H9 (cell line): ENCODE results near the gene TM6SF1. TPM values are rescaled to one million over a fixed set of nuclear protein-coding genes. Genes with fewer than 3 reads are reported as not detected.
A peak's percentile ranks its signal among the peaks of the same experiment; 100 is the strongest.

ENCODE experiments used
- DNase-seq: peaks from one replicate; pipeline ENCODE4 v3.0.0-alpha.2; 2017
- H2AFZ ChIP-seq: one replicate; pipeline ENCODE4 v1.6.1; 2013; ENCODE audit warnings: mild to moderate bottlenecking, low read length, control low read depth, moderate library complexity
- H2AK5ac ChIP-seq: 2 replicates; pipeline ENCODE4 v1.6.1; 2013; ENCODE audit warnings: low read length, control low read depth, mixed read lengths; ENCODE audit not compliant: insufficient read length
- H2BK120ac ChIP-seq: one replicate; pipeline ENCODE4 v1.6.1; 2013; ENCODE audit warnings: low read depth, mild to moderate bottlenecking, low read length, control low read depth, inconsistent platforms; ENCODE audit not compliant: poor library complexity, severe bottlenecking
- H2BK12ac ChIP-seq: 2 replicates; pipeline ENCODE4 v1.6.1; 2013; ENCODE audit warnings: low read length, control low read depth, mixed read lengths, low read depth; ENCODE audit not compliant: insufficient read length
- H2BK15ac ChIP-seq: 2 replicates; pipeline ENCODE4 v1.6.1; 2013; ENCODE audit warnings: low read depth, low read length, control low read depth
- H2BK20ac ChIP-seq: one replicate; pipeline ENCODE4 v1.6.1; 2013; ENCODE audit warnings: low read depth, mild to moderate bottlenecking, low read length, control low read depth, inconsistent platforms; ENCODE audit not compliant: poor library complexity, severe bottlenecking
- H2BK5ac ChIP-seq: 2 replicates; pipeline ENCODE4 v1.6.1; 2013; ENCODE audit warnings: low read length, control low read depth, mixed read lengths; ENCODE audit not compliant: insufficient read length
- H3K14ac ChIP-seq: 2 replicates; pipeline ENCODE4 v1.6.1; 2013; ENCODE audit warnings: low read length, control low read depth; ENCODE audit not compliant: insufficient read depth
- H3K18ac ChIP-seq: 2 replicates; pipeline ENCODE4 v1.6.1; 2013; ENCODE audit warnings: low read depth, mild to moderate bottlenecking, mixed read lengths, low read length, control low read depth; ENCODE audit not compliant: insufficient read length
- H3K23ac ChIP-seq: 2 replicates; pipeline ENCODE4 v1.6.1; 2013; ENCODE audit warnings: low read length, control low read depth, mixed read lengths, low read depth; ENCODE audit not compliant: insufficient read length
- H3K23me2 ChIP-seq: 2 replicates; pipeline ENCODE4 v1.6.1; 2013; ENCODE audit warnings: low read depth, mild to moderate bottlenecking, mixed read lengths, low read length, control low read depth; ENCODE audit not compliant: insufficient read length, poor library complexity, severe bottlenecking
- H3K27ac ChIP-seq: 2 replicates; pipeline ENCODE4 v1.5.1; 2013; ENCODE audit warnings: low read length, control low read depth, mixed read lengths, low read depth; ENCODE audit not compliant: insufficient read length
- H3K27me3 ChIP-seq: 2 replicates; pipeline ENCODE4 v1.6.1; 2013; ENCODE audit warnings: low read length, control low read depth, inconsistent platforms; ENCODE audit not compliant: insufficient read depth
- H3K4ac ChIP-seq: 2 replicates; pipeline ENCODE4 v1.6.1; 2013; ENCODE audit warnings: low read depth, mild to moderate bottlenecking, control low read depth, inconsistent platforms, low read length, moderate library complexity
- H3K4me1 ChIP-seq: 2 replicates; pipeline ENCODE4 v1.6.1; 2013; ENCODE audit warnings: low read length, control low read depth, inconsistent platforms; ENCODE audit not compliant: insufficient read depth
- H3K4me2 ChIP-seq: 2 replicates; pipeline ENCODE4 v1.6.1; 2013; ENCODE audit warnings: low read length, control low read depth, mixed read lengths; ENCODE audit not compliant: insufficient read length, insufficient read depth
- H3K56ac ChIP-seq: 2 replicates; pipeline ENCODE4 v1.6.1; 2013; ENCODE audit warnings: low read depth, mild to moderate bottlenecking, mixed read lengths, low read length, control low read depth; ENCODE audit not compliant: insufficient read length
- H3K79me1 ChIP-seq: 2 replicates; pipeline ENCODE4 v1.6.1; 2013; ENCODE audit warnings: low read depth, mild to moderate bottlenecking, moderate library complexity, low read length, control low read depth, inconsistent platforms; ENCODE audit not compliant: insufficient read depth, poor library complexity, severe bottlenecking
- H3K79me2 ChIP-seq: 2 replicates; pipeline ENCODE4 v1.6.1; 2013; ENCODE audit warnings: low read length, control low read depth, inconsistent platforms; ENCODE audit not compliant: insufficient read depth
- H3K9ac ChIP-seq: 2 replicates; pipeline ENCODE4 v1.6.1; 2013; ENCODE audit warnings: low read length, control low read depth, mixed read lengths; ENCODE audit not compliant: insufficient read length; ENCODE audit errors: extremely low read depth
- H3K9me3 ChIP-seq: one replicate; pipeline ENCODE4 v1.6.1; 2013; ENCODE audit warnings: low read depth, low read length, inconsistent platforms; ENCODE audit not compliant: control insufficient read depth
- H3T11ph ChIP-seq: one replicate; pipeline ENCODE4 v1.6.1; 2013; ENCODE audit warnings: mild to moderate bottlenecking, low read length, control low read depth, inconsistent platforms
- H4K20me1 ChIP-seq: one replicate; pipeline ENCODE4 v1.6.1; 2013; ENCODE audit not compliant: control insufficient read depth, insufficient read length, insufficient read depth
- H4K5ac ChIP-seq: 2 replicates; pipeline ENCODE4 v1.6.1; 2013; ENCODE audit warnings: low read depth, mild to moderate bottlenecking, mixed read lengths, low read length, control low read depth; ENCODE audit not compliant: insufficient read length
- H4K8ac ChIP-seq: replicated peaks from 2 replicates; pipeline ENCODE4 v1.6.1; 2013; ENCODE audit warnings: low read length, control low read depth, mixed read lengths, low read depth; ENCODE audit not compliant: insufficient read length
- H4K91ac ChIP-seq: 2 replicates; pipeline ENCODE4 v1.6.1; 2013; ENCODE audit warnings: low read depth, mild to moderate bottlenecking, moderate library complexity, mixed read lengths, low read length, control low read depth; ENCODE audit not compliant: insufficient read length
- H3K27ac Mint-ChIP-seq, 3 experiments: 2 replicates in 2 of 3; 3 replicates in 1 of 3; pipeline ENCODE4 v1.8.0; 2020 to 2021; ENCODE audit warnings: mixed read lengths in 3 of 3, mild to moderate bottlenecking in 1 of 3, moderate library complexity in 1 of 3
- H3K27me3 Mint-ChIP-seq: 2 replicates; pipeline ENCODE4 v1.8.0; 2021; ENCODE audit warnings: low read depth, mild to moderate bottlenecking, moderate library complexity, mixed read lengths
- H3K36me3 Mint-ChIP-seq, 3 experiments: 2 replicates in 2 of 3; 3 replicates in 1 of 3; pipeline ENCODE4 v1.8.0; 2020 to 2021; ENCODE audit warnings: low read depth in 3 of 3, mixed read lengths in 3 of 3; ENCODE audit not compliant: insufficient read depth in 1 of 3
- H3K4me1 Mint-ChIP-seq, 2 experiments: 2 replicates each; pipeline ENCODE4 v1.8.0; 2020; ENCODE audit warnings: mixed read lengths in 2 of 2
- H3K4me3 Mint-ChIP-seq, 2 experiments: 2 replicates in 1 of 2; 3 replicates in 1 of 2; pipeline ENCODE4 v1.8.0; 2020 to 2021; ENCODE audit warnings: mild to moderate bottlenecking in 2 of 2, mixed read lengths in 2 of 2, moderate library complexity in 1 of 2
- H3K9me3 Mint-ChIP-seq, 2 experiments: 2 replicates in 1 of 2; 3 replicates in 1 of 2; pipeline ENCODE4 v1.8.0; 2020; ENCODE audit warnings: mild to moderate bottlenecking in 2 of 2, mixed read lengths in 2 of 2, moderate library complexity in 1 of 2
- CTCF ChIP-seq: fragments of 200-600 bp; sonication (generic); conservative IDR thresholded peaks from 3 replicates; pipeline ENCODE4 v1.8.0; 2021; ENCODE audit warnings: antibody characterized with exemption, mild to moderate bottlenecking
- WGBS: extraction: QIAGEN DNeasy Blood & Tissue Kit; methylation state at CpG from one replicate; pipeline ENCODE4 v1.1.7; 2013; ENCODE audit warnings: missing lambda C conversion rate, low lambda C conversion rate, mixed read lengths; ENCODE audit not compliant: insufficient read length; ENCODE audit errors: extremely low coverage; 5-methylcytosine and 5-hydroxymethylcytosine counted together
- total RNA-seq: library from RNA; stranded (reverse); gene quantifications from 2 replicates; pipeline ENCODE4 v1.2.1, GENCODE V29; 2021

The TM6SF1 gene
- total RNA-seq, 1 experiment from 2014 or later = 0.96 TPM

- Histone ChIP-seq H3K79me2 (peaks cover 4% of the 10 kb centered on the region; the same call in 1 of the 2 replicates), H2BK12ac (no peak overlapping the region), H3K23ac (no peak overlapping the region), H3K79me1 (peaks cover 4% of the 10 kb centered on the region), H4K5ac (no peak overlapping the region), H2AFZ (no peak overlapping the region), H4K91ac (no peak overlapping the region), H3K27ac (no peak overlapping the region), H3K14ac (no peak overlapping the region), H2BK15ac (no peak overlapping the region), H4K20me1 (no peaks in the 10 kb centered on the region), H2BK20ac (no peak overlapping the region), H3K4me2 (no peak overlapping the region), H4K8ac (no peak overlapping the region), H3T11ph (no peak overlapping the region), H3K9me3 (no peaks in the 10 kb centered on the region), H2BK120ac (no peak overlapping the region), H3K18ac (no peak overlapping the region), H2AK5ac (no peak overlapping the region), H2BK5ac (no peak overlapping the region), H3K4ac (no peak overlapping the region), H3K4me1 (no peaks in the 10 kb centered on the region), H3K23me2 (no peaks in the 10 kb centered on the region), H3K56ac (no peak overlapping the region), H3K9ac (no peak overlapping the region), H3K27me3 (no peaks in the 10 kb centered on the region)
- H3K27ac Mint-ChIP-seq = peak overlapping the region; percentile 20 to 48 (median 40); a peak in 5 of 7 replicates
- WGBS = no CpG with 5 or more reads among the region's 3 CpGs
- peaks cover 7 to 20% of the 10 kb centered on the region in 2 experiments for H3K4me1 Mint-ChIP-seq
- peaks cover 2 to 7% (median 7%) of the 10 kb centered on the region in 3 experiments; a peak in 1 of 7 replicates for H3K36me3 Mint-ChIP-seq
- no peaks in the 10 kb centered on the region for H3K9me3 Mint-ChIP-seq
- H3K27me3 Mint-ChIP-seq = no peaks in the 10 kb centered on the region
- no peak for TF ChIP-seq CTCF
- DNase-seq = no peak
- H3K4me3 Mint-ChIP-seq = no peak overlapping the region
Observed at GRCh38 chr15:83178869-83179325, 71.5 kb downstream of the TM6SF1 start.
